ENCODE measurements around the gene ARSJ. TPM values are rescaled to one million over a fixed set of nuclear protein-coding genes. Genes with fewer than 3 reads are reported as not detected.

The ARSJ gene
- total and polyA plus RNA-seq, 2 of the 8 experiments (the other 6 are each of a cell fraction or from before 2014, with no cell fraction given) = 1.4 to 6.3 TPM

DNA sequence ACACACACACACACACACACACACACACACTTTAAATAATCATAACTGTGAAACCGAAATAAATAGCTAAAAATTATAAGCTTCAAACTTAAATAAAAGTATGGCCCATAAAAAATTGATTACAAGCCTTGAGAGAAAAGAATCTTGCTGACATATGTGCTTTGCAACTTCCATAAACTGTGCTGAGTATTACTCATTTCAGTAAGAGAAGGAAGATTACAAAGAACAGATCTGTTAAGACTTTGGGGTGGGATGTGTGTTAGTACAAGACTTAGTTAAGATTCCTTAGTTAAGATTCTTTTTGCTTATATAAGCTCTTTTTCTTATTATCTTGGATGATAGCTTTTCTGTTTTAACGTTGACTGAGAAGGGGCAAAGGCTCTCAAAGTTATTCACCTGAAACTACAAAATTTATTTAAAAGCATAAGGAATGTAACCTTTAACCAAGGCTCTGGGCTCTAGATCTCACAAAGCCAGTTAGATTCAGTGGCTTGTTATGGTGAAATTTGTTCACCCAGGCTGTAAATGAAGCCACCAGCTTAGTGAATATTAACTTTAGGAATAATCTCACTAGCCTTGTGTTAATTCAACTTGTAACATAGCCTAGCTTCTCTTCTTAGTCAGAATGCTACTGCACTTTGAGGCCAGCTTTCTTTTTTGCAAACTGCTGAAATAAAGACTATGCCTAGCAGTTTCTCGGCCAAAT lies 58.2 kb downstream of the ARSJ start:
- no peak overlapping the region for H3K56ac ChIP-seq (replicated peaks; ENCODE audit: insufficient read length, low read depth, low read length)
- no peaks in the 10 kb centered on the region for H3K79me2 ChIP-seq (ENCODE audit: control insufficient read depth in 1 of 2, insufficient read depth in 2 of 2, low read length in 2 of 2)
- H3K79me1 ChIP-seq (ENCODE audit: low read depth, low read length) = no peaks in the 10 kb centered on the region
- no peak overlapping the region for H2BK5ac ChIP-seq (ENCODE audit: low read depth, low read length)
- ChIA-PET POLR2A (ENCODE audit: partially characterized antibody) (no interaction called here), CTCF (ENCODE audit: partially characterized antibody) (interaction anchor here (0.7 to 1.2 kb wide), 4 partner anchors 9 to 46 kb away, joined by 3 to 4 read pairs (median 3); no protein-coding TSS in a partner anchor)
- no peak overlapping the region for H3K9ac ChIP-seq (replicated peaks in 1 of 4; ENCODE audit: extremely low read depth in 1 of 4, low read depth in 3 of 4, low read length in 3 of 4)
- H2AK5ac ChIP-seq (ENCODE audit: low read depth, low read length) = no peak overlapping the region
- H4K20me1 ChIP-seq (replicated peaks in 1 of 2; ENCODE audit: control insufficient read depth in 1 of 2, insufficient read depth in 2 of 2, low read length in 2 of 2) = no peaks in the 10 kb centered on the region
- H3K9me3 ChIP-seq (ENCODE audit: insufficient read depth in 2 of 2, low read depth in 1 of 2, low read length in 1 of 2) = no peaks in the 10 kb centered on the region
- no peak overlapping the region for H4K8ac ChIP-seq (ENCODE audit: extremely low read depth, insufficient read depth, low read length)
- H3K4me3 ChIP-seq (ENCODE audit: extremely low read depth in 1 of 4, insufficient read depth in 2 of 4, low read depth in 3 of 4, low read length in 4 of 4) = no peak overlapping the region
- no peak overlapping the region for H2BK20ac ChIP-seq (ENCODE audit: low read length)
- H3K14ac ChIP-seq (ENCODE audit: insufficient read length) = no peak overlapping the region
- no peak overlapping the region for H3K27ac ChIP-seq (ENCODE audit: low read depth, low read length)
- H4K5ac ChIP-seq (ENCODE audit: insufficient read length, low read depth, low read length) = no peak overlapping the region
- FAIRE-seq = no peak
- no peak overlapping the region for H3K4me2 ChIP-seq (ENCODE audit: insufficient read depth in 1 of 2, low read depth in 2 of 2, low read length in 2 of 2)
- no peak for DNase-seq (ENCODE audit: low read depth in 1 of 2, low spot score in 2 of 2)
- H2BK12ac ChIP-seq (ENCODE audit: low read depth, low read length) = no peak overlapping the region
- TF ChIP-seq, protein P1, sequence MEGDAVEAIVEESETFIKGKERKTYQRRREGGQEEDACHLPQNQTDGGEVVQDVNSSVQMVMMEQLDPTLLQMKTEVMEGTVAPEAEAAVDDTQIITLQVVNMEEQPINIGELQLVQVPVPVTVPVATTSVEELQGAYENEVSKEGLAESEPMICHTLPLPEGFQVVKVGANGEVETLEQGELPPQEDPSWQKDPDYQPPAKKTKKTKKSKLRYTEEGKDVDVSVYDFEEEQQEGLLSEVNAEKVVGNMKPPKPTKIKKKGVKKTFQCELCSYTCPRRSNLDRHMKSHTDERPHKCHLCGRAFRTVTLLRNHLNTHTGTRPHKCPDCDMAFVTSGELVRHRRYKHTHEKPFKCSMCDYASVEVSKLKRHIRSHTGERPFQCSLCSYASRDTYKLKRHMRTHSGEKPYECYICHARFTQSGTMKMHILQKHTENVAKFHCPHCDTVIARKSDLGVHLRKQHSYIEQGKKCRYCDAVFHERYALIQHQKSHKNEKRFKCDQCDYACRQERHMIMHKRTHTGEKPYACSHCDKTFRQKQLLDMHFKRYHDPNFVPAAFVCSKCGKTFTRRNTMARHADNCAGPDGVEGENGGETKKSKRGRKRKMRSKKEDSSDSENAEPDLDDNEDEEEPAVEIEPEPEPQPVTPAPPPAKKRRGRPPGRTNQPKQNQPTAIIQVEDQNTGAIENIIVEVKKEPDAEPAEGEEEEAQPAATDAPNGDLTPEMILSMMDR (IDR thresholded peaks at IDR 0.05; ENCODE audit: control extremely low read depth in 1 of 3, insufficient read depth in 1 of 3, low read depth in 1 of 3, low read length in 3 of 3) = no peak
- TF ChIP-seq, protein P2, sequence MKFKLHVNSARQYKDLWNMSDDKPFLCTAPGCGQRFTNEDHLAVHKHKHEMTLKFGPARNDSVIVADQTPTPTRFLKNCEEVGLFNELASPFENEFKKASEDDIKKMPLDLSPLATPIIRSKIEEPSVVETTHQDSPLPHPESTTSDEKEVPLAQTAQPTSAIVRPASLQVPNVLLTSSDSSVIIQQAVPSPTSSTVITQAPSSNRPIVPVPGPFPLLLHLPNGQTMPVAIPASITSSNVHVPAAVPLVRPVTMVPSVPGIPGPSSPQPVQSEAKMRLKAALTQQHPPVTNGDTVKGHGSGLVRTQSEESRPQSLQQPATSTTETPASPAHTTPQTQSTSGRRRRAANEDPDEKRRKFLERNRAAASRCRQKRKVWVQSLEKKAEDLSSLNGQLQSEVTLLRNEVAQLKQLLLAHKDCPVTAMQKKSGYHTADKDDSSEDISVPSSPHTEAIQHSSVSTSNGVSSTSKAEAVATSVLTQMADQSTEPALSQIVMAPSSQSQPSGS (IDR thresholded peaks at IDR 0.05; ENCODE audit: low read length) = no peak
- TF ChIP-seq MAFK (IDR thresholded peaks at IDR 0.05; ENCODE audit: low read depth, low read length) (no peak), SP2 (IDR thresholded peaks at IDR 0.05; ENCODE audit: low read length) (no peak), SP4 (IDR thresholded peaks at IDR 0.05; ENCODE audit: low read length) (no peak), KDM4A (IDR thresholded peaks at IDR 0.05; ENCODE audit: low read depth, low read length, severe bottlenecking) (no peak)
- H4K91ac ChIP-seq (replicated peaks; ENCODE audit: insufficient read length, low read length) = no peak overlapping the region
- H3K27me3 ChIP-seq (replicated peaks in 1 of 4; ENCODE audit: control insufficient read depth in 3 of 4, extremely low read depth in 1 of 4, insufficient read depth in 3 of 4, low read length in 3 of 4) = no peaks in the 10 kb centered on the region
- H3K23me2 ChIP-seq (ENCODE audit: low read depth, low read length) = no peaks in the 10 kb centered on the region
- H3K23ac ChIP-seq (ENCODE audit: insufficient read length) = no peak overlapping the region
- H3K4ac ChIP-seq (replicated peaks; ENCODE audit: insufficient read length, low read depth, low read length) = no peak overlapping the region
- no peak overlapping the region for H3K18ac ChIP-seq (ENCODE audit: extremely low read depth, low read length)
- no peak overlapping the region for H2BK120ac ChIP-seq (replicated peaks; ENCODE audit: low read depth, low read length)
- H3K36me3 ChIP-seq (ENCODE audit: control insufficient read depth in 2 of 4, insufficient read depth in 4 of 4, low read length in 3 of 4) = no peaks in the 10 kb centered on the region
- H3K4me1 ChIP-seq (replicated peaks in 1 of 4; ENCODE audit: control insufficient read depth in 3 of 4, insufficient read depth in 4 of 4, low read length in 3 of 4) = peaks cover 0 to 3% (median 0%) of the 10 kb centered on the region in 4 experiments; a peak in 1 of 7 replicates
- no peak overlapping the region for H2BK15ac ChIP-seq (ENCODE audit: low read length)
- no peak overlapping the region for H2AFZ ChIP-seq (ENCODE audit: low read length)
- 81% methylated on average over 3 of the region's 3 CpGs; no CpG with 5 or more reads in 1 of the 2 experiments for WGBS, 2 experiments (ENCODE audit: extremely low coverage in 1 of 2, insufficient coverage in 1 of 2, insufficient read length in 1 of 2, insufficient replicate concordance in 2 of 2, low coverage in 1 of 2, low lambda C conversion rate in 2 of 2, missing lambda C conversion rate in 1 of 2)

All from H1 (cell line).